Measurements from ENCODE around the gene VSIG10L2. TPM values are rescaled to one million over a fixed set of nuclear protein-coding genes. Genes with fewer than 3 reads are reported as not detected.

VSIG10L2 gene
- total RNA-seq, 1 donor from 2014 or later, result not detected

DNA sequence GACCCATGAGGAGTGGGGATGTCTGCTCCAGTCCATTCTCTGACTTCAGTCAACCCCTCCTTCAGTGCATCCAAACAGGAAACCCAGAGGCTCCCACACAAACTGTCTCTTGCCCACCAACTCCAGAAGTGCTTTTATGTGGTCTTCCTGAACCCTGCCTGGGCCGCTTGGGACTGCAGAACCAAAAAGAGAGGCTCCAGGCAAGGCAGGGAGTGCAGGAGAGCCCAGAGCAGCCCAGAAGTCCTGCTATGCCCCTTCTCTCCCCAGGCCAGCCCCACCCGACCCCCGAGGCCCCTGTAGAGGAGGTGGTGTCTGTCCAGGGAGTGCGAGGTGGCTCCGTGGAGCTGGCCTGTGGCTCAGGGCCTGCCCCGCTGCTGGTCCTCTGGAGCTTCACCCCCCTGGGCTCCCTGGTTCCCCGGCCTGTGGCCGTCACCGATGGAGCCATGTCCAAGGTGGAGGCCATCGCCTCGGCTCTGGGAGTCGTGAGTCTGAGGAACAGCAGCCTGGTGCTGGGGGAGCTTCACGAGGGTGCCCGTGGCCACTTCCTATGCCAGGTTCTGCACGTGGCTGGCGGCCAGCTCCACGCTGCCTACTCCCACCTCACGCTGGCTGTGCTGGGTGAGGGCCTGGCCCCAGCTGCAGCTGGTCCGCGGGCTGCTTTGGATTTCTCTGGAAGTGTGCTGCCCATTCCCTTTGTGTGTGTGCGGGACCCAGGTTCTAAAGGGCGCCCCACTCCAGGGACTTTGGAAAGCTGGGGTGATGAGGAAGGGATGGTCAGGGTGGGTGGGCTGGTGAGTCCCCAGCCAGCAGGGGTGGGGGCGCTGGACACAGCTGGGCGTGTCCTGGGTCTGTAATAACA lies 1.8 kb downstream of the VSIG10L2 start:
- no peak for DNase-seq (ENCODE audit: low spot score)

DNA sequence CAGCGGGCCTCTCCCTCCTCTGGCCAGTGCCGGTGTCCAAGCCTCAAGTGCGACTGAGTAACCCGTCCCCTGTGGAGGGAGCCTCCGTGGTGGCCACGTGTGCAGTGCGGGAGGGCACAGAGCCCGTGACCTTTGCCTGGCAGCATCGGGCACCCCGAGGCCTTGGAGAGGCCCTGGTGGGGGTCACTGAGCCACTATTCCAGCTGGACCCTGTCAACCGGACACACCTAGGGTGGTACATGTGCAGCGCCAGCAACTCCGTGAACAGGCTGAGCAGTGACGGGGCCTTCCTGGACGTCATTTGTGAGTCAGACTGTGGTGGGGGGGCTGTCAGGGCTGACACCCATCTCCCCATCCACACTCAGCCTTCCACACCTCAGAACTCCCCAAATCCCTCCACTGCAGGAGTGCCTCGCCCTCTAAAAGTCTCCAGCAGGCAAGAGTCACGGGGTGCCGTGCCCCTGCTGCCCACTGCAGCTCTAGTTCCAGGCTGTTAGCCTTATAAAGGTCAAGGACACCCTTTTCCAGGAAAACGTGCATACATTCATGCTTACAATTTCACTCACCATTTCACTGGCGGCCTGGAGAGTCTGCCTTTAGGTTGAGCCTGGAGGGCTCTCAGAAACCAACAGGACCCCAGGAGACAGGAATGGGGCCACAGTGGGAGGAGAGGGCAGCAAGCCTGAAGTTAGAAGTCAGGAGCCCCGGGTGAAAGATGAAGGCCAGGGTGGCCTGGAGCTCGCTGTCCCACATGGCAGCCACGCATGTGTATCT lies 2.6 kb downstream of the VSIG10L2 start:
- DNase-seq (ENCODE audit: low spot score), result no peak

DNA sequence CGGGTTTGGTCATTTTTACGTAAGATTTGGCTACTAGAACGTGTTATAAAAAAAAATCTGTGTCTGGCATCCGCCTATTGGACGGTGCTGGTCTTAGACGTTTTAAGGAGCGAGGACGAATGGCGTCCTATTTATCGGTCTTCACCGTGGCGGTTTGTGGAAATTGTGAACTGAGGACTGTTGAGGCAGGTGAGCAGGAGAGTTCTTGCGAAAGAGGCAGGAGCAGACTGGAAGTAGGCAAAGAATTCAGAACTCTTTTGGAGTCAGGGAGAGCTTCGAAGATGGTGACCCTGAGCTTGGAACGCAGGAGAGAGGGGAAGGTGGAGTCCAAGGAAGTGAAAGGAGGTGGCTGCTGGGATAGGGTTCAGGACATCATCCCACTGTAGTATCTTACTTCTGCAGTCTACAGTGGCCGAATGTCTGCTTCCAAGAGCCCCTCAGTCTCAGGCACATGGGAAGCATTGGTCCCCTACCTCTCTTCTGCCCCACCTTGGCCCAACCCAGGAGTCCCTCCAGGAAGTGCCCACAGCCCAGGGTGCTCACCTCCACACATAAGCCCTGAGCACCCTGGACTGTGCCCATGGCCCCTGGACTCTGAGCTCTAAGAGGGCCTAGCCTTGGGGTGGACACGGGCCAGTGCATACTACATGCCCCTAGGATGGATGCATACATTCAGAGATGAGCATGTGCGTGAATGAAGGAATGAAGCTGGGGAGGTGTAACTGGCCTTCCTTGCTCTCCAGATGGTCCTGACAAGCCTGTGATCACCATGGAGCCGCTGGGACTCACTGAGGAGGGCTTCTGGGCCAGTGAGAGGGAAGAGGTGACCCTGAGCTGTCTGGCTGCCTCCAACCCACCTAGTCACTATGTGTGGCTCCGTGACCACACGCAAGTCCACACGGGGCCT lies 3.7 kb downstream of the VSIG10L2 start:
- DNase-seq (ENCODE audit: low spot score), result no peak

DNA sequence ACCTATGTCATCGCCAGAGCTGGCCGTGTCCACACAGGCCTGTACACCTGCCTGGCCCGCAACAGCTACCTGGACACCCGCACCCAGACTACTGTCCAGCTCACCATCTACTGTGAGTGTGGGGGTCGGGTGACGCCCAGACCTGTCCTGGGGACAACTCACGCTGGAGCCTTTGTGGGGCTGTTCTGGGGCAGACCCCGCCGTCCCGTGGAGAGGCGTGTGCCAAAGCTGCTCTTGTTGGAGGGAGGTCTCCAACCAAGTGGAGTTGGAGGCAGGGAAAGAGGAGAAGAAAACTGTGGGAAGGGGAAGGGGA lies 4.3 kb downstream of the VSIG10L2 start:
- no peak for DNase-seq (ENCODE audit: low spot score)

DNA sequence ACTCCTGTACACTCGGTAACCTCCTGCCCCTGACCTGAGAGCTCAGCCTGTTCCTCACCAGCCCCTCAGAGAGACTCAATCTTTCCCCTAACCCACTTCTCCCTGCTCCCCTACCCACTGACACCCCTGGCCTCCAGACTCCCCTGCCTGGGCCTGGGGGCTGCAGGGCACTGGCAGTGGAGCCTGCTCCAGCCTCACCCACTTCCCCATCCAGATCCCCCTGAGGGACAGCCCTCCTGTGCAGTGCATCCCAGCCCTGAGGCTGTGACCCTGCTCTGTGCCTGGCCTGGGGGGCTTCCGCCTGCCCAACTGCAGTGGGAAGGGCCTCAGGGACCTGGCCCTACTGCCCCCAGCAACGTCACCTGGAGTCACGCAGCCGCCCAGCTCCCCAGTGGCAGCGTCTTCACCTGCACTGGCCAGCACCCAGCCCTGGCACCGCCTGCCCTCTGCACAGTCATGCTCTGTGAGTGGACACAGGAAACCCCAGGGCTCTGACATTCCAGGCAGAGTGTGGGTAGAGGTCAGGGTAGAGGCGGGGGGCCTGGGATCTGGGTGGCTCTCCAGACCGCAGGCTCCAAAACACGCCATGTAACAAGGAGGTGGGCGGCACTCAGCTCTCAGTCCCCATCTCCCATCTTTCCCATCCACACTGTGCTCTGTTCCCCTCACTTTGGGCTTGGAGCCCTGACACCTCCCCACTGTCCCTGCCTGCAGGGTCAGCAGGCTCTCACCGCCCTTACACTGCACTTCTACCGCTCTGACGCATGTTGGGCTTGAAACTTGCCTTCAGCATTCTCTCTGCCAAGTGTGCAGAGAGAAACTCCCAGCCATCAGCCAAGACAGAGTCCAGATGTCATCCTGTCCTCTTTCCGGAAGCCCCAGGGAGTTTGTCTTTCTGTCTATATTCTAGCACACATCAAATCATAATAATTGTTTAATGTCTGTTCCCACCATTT lies 5.1 kb downstream of the VSIG10L2 start:
- DNase-seq (ENCODE audit: low spot score), result peak; percentile 66

DNA sequence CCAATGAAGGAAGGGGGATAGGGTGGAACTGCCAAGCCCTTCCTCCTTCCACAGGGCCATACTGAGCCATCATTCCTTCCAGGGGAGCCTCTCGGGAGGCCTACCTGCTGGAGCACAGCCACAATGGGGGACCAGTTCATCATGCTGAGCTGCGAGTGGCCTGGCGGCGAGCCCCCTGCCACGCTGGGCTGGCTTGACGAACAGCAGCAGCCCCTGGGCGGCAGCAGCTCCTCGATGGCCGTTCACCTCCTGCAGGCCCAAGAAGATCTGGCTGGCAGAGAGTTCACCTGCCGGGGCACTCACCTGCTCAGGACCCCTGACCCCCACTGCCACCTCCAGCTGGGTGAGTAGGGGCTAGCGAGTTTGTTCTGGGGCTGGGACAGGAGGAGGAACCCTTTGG lies 5.9 kb downstream of the VSIG10L2 start:
- DNase-seq (ENCODE audit: low spot score), result no peak

DNA sequence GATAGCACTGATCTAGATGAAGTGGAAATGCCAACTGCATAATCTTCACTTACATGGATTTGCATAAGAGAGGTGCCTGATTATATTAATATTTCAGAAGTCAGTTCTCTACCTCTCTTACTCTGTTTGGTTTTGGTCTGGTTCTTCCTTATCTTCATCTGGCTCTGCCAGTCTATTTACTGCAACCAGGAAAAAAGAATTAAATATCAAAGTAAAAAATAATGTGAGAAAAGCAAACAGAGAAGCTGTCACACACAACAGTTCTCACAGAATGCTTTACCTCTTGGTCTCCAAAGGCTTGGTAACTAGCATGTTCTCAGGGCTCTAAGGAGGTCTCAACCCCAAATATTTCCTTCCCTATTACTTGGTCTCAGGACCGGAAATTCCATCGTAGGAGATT lies 6.7 kb downstream of the VSIG10L2 start:
- DNase-seq (ENCODE audit: low spot score), result no peak

DNA sequence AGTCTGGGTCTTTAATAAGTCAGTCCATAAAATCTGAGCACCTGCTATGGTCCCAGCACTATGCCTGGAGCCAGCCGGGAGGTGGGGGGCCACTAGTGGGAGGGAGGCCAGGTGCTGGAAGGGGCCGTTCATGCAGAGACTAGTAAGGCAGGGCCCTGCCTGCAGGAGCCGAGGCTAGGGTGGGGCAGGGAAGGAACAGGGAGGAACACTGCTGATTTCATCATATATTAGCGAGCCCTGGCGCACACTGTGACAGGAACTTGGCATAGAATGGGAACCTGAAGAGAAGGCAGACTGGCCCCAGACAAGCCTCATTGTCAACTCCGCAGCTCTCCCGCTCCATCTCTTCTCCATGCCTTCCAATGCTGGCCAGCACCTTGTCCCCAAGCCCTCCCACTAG lies 7.1 kb downstream of the VSIG10L2 start:
- DNase-seq (ENCODE audit: low spot score), result peak; percentile 52

DNA sequence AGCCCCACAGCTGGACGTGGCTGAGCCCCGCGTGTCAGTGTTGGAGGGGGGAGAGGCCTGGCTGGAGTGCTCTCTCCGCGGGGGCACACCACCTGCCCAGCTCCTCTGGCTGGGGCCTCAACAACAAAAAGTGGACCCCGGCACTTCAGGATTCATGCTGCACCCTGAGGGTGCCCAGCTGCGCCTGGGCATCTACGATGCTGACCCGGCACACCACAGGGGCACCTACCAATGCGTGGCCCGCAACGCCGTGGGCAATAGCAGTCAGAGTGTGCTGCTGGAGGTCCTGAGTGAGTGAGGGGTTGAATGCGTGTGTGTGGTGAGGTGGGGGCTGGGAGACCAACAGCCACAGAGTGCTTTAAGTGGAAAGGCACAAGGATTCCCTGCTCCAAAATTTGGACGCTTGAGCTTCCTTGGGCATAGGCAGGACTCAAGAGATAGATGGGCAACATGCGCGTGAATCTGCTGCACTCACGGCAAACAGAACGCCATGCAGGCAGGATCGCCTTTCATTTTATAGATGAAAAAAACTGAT lies 7.6 kb downstream of the VSIG10L2 start:
- DNase-seq (ENCODE audit: low spot score), result no peak

DNA sequence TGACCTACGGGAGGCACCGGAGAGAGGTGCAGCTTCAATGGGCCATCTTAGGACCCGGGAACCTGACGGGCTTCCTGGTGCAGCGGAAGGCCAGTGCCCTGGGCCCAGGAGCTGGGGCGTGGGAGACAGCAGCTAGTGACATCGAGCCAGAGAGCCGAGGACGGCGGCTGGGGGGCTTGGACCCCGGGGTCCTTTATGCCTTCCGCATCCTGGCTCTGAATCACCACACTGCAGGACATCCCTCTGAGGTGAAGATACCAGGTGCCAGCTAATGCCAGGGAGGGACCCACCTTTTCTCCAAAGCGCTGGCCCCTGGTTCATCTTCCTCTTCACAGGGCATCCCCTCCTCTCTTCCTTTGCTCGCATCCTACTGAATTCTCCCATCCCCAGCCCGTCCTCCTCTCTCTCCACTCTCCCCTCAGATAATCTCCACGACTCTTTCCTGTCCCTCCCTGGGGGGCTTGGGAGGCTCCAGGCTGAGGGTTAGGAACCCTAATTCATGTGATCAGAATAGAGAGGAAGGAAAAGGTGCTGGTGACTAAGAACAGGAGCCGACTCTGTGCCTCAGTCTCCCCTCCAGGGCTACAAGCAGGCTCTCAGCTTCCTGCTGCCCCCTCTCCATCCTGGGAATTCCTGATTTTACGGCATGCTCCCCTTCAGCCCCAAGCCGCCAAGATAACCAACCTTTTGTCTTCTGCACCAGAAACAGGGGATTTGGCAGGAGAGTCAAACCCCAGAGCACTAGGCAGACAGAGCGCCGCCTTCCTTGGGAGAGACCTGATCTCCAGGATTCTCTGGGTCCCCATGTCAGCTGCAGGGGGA lies 8.5 kb downstream of the VSIG10L2 start:
- DNase-seq (ENCODE audit: low spot score), result no peak

DNA sequence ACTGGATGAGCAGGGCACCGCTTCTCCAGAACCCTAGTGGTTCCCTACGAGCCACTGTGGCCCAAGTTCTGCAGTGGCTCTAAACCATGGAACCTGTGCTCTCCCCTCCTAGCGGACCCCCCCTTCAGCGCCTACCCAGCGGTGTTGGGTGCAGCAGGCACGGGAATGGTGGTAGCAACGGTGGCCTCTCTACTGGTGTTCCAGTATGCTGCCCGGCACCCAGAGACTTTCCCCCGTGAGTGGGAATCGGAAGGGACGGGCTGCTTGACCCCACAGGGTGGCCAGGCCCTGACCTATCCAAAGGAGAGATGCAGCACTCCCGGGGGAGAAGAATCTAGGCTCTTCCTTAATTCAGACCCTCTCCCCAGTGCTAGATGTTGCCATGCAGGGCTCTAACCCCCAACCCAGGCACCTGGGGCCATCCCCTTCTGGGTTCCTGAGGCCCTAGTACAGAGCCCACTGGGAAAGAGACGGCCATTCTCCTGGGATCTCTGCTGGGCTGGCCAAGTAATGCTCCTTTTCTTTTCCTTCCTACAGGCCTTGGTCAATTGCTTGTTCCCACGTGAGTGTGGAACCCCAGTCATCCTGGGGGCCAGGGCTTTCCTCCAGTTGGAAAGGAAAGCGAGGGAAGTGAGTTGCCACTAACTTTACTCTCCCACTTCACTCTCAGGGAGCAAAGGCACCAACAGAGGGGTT lies 9.2 kb downstream of the VSIG10L2 start:
- DNase-seq (ENCODE audit: low spot score), result no peak

DNA sequence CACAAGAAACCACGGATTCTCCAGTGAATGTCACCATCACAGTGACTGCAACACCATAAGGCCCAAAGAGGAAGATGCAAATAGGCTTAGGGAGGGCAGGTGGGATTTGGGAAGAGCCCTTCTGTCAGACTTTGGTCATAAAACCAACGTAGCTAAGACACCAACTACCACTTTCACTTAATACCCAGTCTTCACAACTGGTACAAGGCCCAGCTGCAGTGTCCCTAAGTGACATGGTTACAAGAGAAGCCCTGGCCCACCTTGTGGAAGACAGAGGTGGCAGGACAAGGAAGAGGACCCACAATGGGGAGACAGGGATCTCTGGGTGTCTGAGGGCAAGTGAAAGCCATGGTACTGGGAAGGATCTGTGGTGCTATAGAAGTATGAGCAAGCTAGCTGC lies 10.0 kb downstream of the VSIG10L2 start:
- DNase-seq (ENCODE audit: low spot score), result no peak

DNA sequence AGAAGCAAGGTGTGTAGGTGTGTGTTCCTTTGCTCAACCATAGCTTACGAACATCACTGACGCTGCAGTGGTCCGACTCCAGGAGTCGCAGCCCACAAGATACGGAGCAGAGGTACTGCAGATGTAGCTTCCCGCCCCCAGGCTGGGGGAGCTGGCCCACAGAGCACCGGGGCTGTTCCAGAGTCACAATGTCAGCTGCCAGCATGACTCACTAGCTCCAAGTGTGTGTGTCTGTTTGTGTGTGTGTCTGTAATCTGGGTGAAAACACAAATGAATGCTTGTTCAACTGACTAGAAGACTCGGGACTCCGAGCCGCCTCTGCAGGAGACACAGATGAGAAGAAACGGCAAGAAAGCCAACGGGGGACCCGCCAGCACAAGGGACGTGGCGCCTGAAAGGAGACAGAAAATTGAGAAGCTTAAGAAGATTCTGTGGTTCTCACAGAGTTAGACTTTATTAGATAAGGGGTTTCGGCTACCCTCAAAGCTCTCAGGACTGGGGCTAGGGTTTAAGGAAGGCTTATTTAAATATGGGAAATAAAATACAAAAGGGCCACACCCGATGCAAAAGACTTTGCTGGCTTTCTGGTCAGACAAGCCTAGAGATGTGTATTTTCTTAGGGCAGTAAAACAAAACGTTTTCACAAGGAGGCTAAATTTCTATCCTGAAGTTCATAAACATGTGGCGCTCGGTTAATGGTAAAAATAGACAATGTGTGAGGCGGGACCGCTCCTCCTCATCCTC lies 10.7 kb downstream of the VSIG10L2 start:
- DNase-seq (ENCODE audit: low spot score), result no peak

DNA sequence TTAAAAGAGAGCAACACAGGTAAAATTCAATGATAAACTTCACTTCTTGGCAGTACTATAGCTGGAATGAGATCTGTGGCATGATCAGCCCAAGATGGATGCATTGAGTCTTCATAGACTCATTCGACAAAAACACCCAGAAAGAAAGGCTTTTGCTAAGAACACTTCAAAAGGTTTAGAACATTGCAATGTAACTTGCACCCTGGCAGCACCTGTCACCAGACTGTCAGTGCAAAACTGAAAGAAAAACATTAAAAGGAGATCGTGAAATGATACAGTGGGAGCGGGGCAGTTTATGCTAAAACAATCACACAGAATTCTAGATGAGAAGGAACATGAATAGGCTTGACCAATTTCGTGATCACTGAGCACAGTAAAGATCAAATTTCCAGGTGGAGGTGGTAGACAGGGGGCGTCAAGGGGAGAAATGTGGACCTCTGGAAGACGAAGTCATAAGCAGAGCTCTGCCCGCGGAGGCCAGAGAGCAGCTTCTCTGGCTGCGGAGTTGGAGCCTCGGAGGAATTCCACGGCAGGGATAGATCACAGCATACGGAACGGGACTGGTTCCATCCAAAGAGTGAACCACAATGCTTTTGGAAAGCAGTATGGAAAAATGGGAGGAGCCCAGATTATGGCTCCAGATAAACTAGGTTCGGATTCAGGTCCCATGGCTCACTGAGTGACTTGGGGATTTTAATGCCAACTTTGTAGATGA lies 11.9 kb downstream of the VSIG10L2 start:
- DNase-seq (ENCODE audit: low spot score), result no peak

DNA sequence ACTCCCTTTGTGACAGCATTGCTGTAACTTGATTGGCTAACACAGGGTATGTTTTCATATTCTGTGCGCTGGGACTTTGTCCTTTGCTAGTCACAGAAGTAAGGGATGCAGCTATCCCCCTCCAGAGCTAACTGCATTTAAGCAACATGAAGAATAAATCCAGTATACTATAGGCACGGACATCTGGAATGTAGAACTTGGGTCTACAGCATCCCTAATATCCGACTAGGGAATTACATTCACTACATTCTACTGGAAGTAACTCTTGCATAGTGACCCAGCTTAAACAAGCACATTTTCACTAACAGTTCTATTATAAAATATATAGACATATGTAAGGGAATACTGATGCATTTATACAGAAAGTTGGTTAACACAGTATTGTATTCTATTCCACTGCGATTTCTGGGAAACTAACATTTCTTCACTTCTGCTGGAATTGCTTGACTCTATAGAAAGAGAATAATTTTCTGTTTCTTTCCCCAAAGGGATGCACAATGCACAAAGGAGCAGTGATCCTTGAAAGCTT lies 13.1 kb downstream of the VSIG10L2 start:
- DNase-seq (ENCODE audit: low spot score), result no peak

DNA sequence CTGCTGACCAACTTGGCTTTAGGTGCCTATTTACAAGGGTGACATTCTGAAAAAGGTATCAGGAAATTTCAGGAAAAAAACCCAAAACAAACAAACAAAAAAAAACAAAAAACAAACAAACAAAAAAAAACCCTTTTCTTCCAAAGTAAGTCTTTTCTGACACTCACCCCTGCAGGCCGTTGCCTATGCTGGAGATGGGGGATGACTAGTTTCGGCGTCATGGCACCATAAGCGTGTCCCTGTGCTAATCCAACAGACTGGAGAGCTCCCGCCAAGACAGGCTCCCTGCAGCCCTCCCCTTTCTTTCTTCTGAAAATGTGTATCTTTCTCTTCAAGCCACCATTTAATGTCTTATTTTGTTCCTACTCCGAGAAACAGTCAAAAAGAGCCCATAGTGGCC lies 13.7 kb downstream of the VSIG10L2 start:
- no peak for DNase-seq (ENCODE audit: low spot score)

DNA sequence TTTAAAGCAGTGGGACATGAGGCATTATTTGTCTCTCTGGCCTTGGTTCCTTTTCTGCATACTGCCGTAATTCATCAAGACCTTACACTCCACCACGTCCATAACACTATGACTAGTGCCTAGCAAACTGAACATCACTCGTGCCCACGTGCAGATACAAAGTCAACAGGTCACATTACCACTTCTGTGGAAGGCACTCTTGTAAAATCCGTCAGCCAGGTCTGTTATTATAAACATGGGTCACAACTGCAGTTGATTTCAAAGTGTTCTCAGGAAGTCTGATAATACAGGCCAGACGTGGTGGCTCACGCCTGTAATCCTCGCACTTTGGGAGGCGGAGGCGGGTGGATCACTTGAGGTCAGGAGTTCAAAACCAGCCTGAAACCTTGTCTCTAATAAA lies 14.1 kb downstream of the VSIG10L2 start:
- DNase-seq (ENCODE audit: low spot score), result no peak

DNA sequence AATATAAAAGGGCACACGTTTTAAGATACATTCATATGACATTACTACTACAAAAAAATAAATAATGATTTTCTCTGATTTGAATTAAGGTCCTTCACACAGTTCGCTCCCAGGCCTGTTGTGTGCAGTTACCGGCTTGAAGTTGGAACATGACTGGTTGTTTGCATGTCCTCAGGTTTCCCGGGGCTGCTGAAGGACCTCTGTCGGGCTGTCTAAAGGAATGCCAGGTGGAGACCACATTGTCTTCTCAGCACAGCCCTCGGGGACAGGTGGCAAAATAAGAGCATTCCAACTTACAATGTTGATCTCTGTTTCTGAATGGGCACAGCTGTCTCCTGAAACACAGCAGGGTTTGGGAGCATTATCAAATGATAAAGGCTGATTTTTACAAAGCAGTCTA lies 14.9 kb downstream of the VSIG10L2 start:
- DNase-seq (ENCODE audit: low spot score), result no peak

Measured in mucosa of gallbladder (tissue), 1 donor.